ENCODE measurements around the gene DEFB112. TPM values are rescaled to one million over a fixed set of nuclear protein-coding genes. Genes with fewer than 3 reads are reported as not detected.

DEFB112 gene
- total RNA-seq, 4 donors from 2014 or later, result not detected

DNA sequence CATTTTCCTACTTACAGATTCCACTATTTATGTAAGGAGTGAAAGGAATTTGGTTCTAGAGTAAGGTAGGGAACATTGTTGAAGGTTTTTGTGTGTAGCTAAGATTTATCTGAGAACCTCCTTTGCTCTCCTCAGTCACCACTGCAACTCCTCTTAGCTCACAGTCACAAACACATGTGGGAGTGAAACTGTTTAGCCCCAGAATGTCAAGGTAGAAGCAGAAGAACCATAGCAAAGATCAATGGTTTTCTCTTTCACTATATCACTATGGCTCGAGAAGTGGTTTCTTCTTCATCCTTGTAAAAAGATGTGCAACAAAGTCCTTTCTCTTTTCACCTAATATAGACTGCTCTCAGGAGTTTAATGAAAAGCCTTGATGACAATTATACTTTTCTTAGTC, 6.5 kb upstream of the DEFB112 start:
- Histone ChIP-seq H3K4me3 (no peak overlapping the region), H3K9me3 (no peaks in the 10 kb centered on the region), H3K27me3 (no peaks in the 10 kb centered on the region), H3K27ac (no peak overlapping the region), H3K36me3 (no peaks in the 10 kb centered on the region), H3K4me1 (no peaks in the 10 kb centered on the region)
- no peak for ATAC-seq
- WGBS, 2 donors (ENCODE audit: low coverage in 1 of 2), result 76 to 90% methylated on average over 1 of the region's 1 CpG
- TF ChIP-seq POLR2A (IDR thresholded peaks at IDR 0.05), result no peak
- TF ChIP-seq POLR2AphosphoS5 (IDR thresholded peaks at IDR 0.05), result no peak
- no peak for TF ChIP-seq EP300 (IDR thresholded peaks at IDR 0.05)
- TF ChIP-seq, protein P1, sequence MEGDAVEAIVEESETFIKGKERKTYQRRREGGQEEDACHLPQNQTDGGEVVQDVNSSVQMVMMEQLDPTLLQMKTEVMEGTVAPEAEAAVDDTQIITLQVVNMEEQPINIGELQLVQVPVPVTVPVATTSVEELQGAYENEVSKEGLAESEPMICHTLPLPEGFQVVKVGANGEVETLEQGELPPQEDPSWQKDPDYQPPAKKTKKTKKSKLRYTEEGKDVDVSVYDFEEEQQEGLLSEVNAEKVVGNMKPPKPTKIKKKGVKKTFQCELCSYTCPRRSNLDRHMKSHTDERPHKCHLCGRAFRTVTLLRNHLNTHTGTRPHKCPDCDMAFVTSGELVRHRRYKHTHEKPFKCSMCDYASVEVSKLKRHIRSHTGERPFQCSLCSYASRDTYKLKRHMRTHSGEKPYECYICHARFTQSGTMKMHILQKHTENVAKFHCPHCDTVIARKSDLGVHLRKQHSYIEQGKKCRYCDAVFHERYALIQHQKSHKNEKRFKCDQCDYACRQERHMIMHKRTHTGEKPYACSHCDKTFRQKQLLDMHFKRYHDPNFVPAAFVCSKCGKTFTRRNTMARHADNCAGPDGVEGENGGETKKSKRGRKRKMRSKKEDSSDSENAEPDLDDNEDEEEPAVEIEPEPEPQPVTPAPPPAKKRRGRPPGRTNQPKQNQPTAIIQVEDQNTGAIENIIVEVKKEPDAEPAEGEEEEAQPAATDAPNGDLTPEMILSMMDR (IDR thresholded peaks at IDR 0.05), result no peak

DNA sequence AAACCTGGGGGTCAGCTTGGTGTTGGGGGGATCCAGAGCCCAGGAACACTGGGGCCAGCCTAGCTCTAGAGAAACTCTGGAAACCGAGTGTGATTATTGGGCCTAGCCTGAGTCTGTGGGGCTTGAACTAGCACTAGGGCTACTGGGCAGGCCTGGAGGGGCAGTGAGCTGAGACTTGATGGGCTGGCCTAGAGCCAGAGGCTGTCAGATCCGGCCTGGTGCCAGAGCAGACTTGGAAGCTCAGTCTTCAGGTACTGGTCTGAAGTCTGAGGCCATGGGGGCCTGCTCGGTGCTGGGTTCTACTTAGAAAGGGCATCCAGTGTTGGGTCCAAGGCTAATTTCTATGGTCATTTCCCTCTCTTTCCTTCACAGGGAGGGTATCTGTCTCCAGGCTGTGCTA, 2.7 kb downstream of the DEFB112 start:
- ATAC-seq, result no peak
- no peak overlapping the region for H3K27ac ChIP-seq
- no peak overlapping the region for H3K4me3 ChIP-seq
- WGBS, 2 donors (ENCODE audit: low coverage in 1 of 2), result 80% methylated on average over 1 of the region's 3 CpGs; no CpG with 5 or more reads in 1 of the 2 donors
- H3K27me3 ChIP-seq, result no peaks in the 10 kb centered on the region
- H3K36me3 ChIP-seq, result no peaks in the 10 kb centered on the region
- H3K4me1 ChIP-seq, result no peaks in the 10 kb centered on the region
- H3K9me3 ChIP-seq, result no peaks in the 10 kb centered on the region
- TF ChIP-seq POLR2A (IDR thresholded peaks at IDR 0.05), result no peak
- TF ChIP-seq, protein P1 (IDR thresholded peaks at IDR 0.05), result no peak
- TF ChIP-seq EP300 (IDR thresholded peaks at IDR 0.05), result no peak
- no peak for TF ChIP-seq POLR2AphosphoS5 (IDR thresholded peaks at IDR 0.05)

DNA sequence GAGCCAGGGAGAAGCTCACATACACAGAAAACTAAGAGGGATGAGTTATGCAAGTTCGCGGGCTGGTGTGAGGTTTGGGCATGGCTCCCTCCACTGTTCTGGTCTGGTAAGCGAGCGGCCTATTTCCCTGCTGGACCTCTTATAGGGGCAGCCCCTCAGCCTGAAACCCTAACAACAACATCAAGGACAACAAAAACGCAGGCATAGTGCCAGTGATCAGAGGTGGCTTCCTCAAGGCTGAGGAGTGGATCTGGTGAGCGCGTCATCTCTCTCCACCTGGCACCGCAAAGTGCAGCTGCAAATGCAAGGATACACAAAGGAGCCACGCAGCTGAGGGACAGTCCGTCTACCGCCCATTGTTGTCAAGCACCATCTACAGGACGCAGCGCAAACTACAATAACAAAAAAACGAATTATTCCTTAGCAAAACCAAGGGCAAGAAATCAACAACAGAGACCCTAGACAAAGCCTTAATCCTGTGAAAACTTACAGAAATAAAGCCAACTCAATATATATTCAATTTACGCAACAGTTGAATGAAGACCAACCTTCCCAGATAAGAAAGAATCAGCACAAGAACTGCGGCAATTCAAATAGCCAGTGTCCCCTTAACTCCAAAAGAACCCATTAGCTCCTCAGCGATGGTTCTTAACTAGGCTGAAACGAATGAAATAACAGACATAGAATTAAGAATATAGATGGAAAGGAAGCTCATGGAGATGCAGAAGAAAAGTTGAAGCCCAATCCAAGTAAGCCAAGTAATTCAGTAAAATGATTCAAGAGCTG, 18.8 kb downstream of the DEFB112 start:
- TF ChIP-seq, protein P1 (IDR thresholded peaks at IDR 0.05), result no peak
- no peak for TF ChIP-seq EP300 (IDR thresholded peaks at IDR 0.05)
- TF ChIP-seq POLR2A (IDR thresholded peaks at IDR 0.05), result no peak
- TF ChIP-seq POLR2AphosphoS5 (IDR thresholded peaks at IDR 0.05), result no peak
- 42 to 63% methylated on average over 11 to 16 of the region's 18 CpGs for WGBS, 2 donors (ENCODE audit: low coverage in 1 of 2)
- ATAC-seq, result no peak
- Histone ChIP-seq H3K9me3 (peaks cover 0 to 6% (median 0%) of the 10 kb centered on the region in 3 donors), H3K4me3 (no peak overlapping the region), H3K27ac (no peak overlapping the region), H3K4me1 (no peaks in the 10 kb centered on the region), H3K27me3 (no peaks in the 10 kb centered on the region), H3K36me3 (no peaks in the 10 kb centered on the region)

DNA sequence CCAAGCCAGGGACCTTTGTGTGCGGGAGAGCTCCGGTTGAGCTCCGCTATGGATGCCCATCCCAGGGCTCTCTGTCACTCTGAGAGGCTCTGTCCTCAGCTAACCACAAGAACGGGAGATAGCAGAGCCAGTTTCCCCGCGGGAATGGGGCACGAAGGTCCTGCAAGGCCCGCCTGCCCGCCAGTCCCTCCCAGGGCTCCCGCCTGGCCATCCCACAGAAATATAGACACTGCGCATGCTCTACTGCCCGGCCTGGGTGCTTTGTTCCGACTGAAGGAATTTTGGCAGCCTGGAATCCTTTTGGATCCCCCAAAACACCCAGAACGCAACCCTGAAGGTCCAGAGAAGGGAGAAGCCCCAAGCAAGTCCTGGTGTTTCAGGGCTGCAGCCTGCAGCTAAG, 19.4 kb downstream of the DEFB112 start:
- Histone ChIP-seq H3K4me3 (no peak overlapping the region), H3K4me1 (no peaks in the 10 kb centered on the region), H3K36me3 (no peaks in the 10 kb centered on the region), H3K27me3 (no peaks in the 10 kb centered on the region), H3K27ac (no peak overlapping the region), H3K9me3 (peaks cover 0 to 6% (median 0%) of the 10 kb centered on the region in 3 donors)
- TF ChIP-seq POLR2AphosphoS5 (IDR thresholded peaks at IDR 0.05), result no peak
- no peak for TF ChIP-seq POLR2A (IDR thresholded peaks at IDR 0.05)
- TF ChIP-seq, protein P1 (IDR thresholded peaks at IDR 0.05), result no peak
- no peak for TF ChIP-seq EP300 (IDR thresholded peaks at IDR 0.05)
- no peak for ATAC-seq
- WGBS, 2 donors (ENCODE audit: low coverage in 1 of 2), result no CpG with 5 or more reads among the region's 14 CpGs

DNA sequence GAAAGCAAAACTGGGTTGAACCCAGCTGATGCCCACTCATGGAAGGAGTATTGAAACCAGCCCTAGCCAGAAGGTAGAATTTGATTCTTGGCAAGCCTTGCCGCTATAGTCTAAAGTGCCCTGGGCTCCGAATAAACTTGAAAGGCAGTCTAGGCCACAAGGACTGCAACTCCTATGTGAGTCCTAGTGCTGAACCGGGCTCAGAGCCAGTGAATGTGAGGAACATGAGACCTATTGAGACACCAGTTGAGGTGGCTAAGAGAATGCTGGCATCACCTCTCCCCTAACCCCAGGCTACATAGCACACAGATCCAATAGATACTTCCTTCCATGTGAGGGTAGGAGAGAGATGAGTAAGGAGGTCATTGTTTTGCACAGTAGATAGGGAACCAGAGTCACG, 24.5 kb downstream of the DEFB112 start:
- H3K36me3 ChIP-seq, result no peaks in the 10 kb centered on the region
- no peak overlapping the region for H3K4me3 ChIP-seq
- 83 to 100% methylated on average over 2 of the region's 4 CpGs for WGBS, 2 donors (ENCODE audit: low coverage in 1 of 2)
- TF ChIP-seq POLR2A (IDR thresholded peaks at IDR 0.05) (no peak), EP300 (IDR thresholded peaks at IDR 0.05) (no peak), POLR2AphosphoS5 (IDR thresholded peaks at IDR 0.05) (no peak)
- TF ChIP-seq, protein P1 (IDR thresholded peaks at IDR 0.05), result no peak
- peaks cover 0 to 2% (median 0%) of the 10 kb centered on the region in 3 donors for H3K9me3 ChIP-seq
- H3K27ac ChIP-seq, result no peak overlapping the region
- no peaks in the 10 kb centered on the region for H3K27me3 ChIP-seq
- no peaks in the 10 kb centered on the region for H3K4me1 ChIP-seq
- no peak for ATAC-seq
